Measurements from ENCODE around the gene MAP4K2. TPM values are rescaled to one million over a fixed set of nuclear protein-coding genes. Genes with fewer than 3 reads are reported as not detected.

MAP4K2 gene
- total and polyA plus RNA-seq, 2 of the 4 experiments (the other 2 are of a cell fraction), result 11.7 to 16.6 TPM

DNA sequence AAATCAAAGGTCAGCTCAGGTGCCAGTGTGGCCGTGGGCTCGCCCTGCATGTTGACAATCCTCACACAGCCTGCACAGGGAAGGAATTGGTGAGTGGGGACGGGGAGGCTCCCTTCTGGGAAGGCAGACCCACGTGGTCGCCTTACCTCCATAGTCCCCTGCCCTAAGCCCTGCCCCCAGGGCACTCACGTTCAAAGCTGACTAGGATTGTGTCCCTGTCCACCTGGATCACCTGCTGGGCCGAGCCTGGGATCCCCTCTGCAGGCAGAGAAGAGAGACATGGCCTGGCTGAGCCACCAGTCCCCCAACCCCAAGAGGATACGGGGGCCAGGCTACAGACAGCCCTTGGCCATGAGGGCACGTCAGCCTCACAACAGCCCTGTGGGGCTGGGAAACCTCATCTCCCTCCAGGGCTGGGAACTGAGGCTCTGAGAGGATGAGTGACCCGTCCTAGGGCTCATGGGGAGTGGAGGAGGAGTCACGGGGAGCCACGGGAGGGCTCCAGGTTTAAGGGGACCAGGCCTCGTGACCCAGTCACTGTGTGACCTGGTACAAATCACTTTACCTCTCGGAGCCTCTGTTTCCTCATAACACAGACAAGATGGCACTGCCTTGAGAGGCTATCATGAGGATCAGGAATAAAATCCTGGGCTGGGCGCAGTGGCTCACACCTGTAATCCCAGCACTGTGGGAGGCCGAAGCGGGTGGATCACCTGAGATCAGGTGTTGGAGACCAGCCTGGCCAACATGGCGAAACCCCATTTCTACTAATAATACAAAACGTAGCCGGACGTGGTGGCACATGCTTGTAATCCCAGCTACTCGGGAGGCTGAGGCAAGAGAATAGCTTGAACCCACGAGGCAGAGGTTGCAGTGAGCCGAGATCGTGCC, 12.6 kb downstream of the MAP4K2 start:
- intact Hi-C loops (cut with micrococcal nuclease) (no loop called here), in situ Hi-C loops (cut with MboI; ENCODE audit: low sequenced_read_pairs) (no loop called here), dilution Hi-C loops (cut with HindIII; ENCODE audit: low sequenced_read_pairs, unreplicated experiment) (no loop called here)
- POLR2A ChIA-PET (ENCODE audit: unreplicated experiment), result no interaction called here
- no peak overlapping the region for H2BK20ac ChIP-seq (ENCODE audit: low read depth, low read length)
- no peak overlapping the region for H3K4ac ChIP-seq (ENCODE audit: low read depth, low read length)
- no peaks in the 10 kb centered on the region for H4K20me1 ChIP-seq (ENCODE audit: insufficient read depth, low read length)
- no TSS peak for BruUV-seq (replicated peaks)
- H3K14ac ChIP-seq (replicated peaks; ENCODE audit: low read depth, low read length), result no peak overlapping the region
- no peak overlapping the region for H3K4me2 ChIP-seq (ENCODE audit: low read depth, low read length)
- H3K36me3 ChIP-seq (ENCODE audit: control insufficient read depth, insufficient read depth, low read length), result peaks cover 17% of the 10 kb centered on the region
- no peak overlapping the region for H3K9ac ChIP-seq (ENCODE audit: low read depth, low read length)
- no peaks in the 10 kb centered on the region for H3K79me1 ChIP-seq (ENCODE audit: low read depth in 1 of 2, low read length in 2 of 2)
- H3K4me3 ChIP-seq (ENCODE audit: insufficient read depth, low read depth, low read length), result no peak overlapping the region
- H3K18ac ChIP-seq (ENCODE audit: low read depth, low read length), result no peak overlapping the region
- H4K91ac ChIP-seq (ENCODE audit: insufficient read depth, low read depth, low read length), result no peak overlapping the region
- CTCF ChIA-PET, result interaction anchor here (0.8 to 1.2 kb wide), 2 partner anchors 9 to 60 kb away, joined by 3 read pairs; no protein-coding TSS in a partner anchor
- H2AK5ac ChIP-seq (ENCODE audit: low read depth, low read length), result no peak overlapping the region
- H2BK5ac ChIP-seq (ENCODE audit: low read depth, low read length, poor library complexity, severe bottlenecking), result no peak overlapping the region
- no peaks in the 10 kb centered on the region for H3K9me3 ChIP-seq (ENCODE audit: control insufficient read depth, insufficient read depth, low read length)
- TF ChIP-seq POLR2A (IDR thresholded peaks at IDR 0.05; ENCODE audit: low read depth, low read length), result no peak
- no peak for TF ChIP-seq RAD21 (IDR thresholded peaks at IDR 0.05; ENCODE audit: low read length)
- TF ChIP-seq NFE2L2 (IDR thresholded peaks at IDR 0.05; ENCODE audit: low read depth, low read length), result no peak
- TF ChIP-seq CEBPB (IDR thresholded peaks at IDR 0.05; ENCODE audit: low read depth, low read length), result no peak
- TF ChIP-seq, protein P1, sequence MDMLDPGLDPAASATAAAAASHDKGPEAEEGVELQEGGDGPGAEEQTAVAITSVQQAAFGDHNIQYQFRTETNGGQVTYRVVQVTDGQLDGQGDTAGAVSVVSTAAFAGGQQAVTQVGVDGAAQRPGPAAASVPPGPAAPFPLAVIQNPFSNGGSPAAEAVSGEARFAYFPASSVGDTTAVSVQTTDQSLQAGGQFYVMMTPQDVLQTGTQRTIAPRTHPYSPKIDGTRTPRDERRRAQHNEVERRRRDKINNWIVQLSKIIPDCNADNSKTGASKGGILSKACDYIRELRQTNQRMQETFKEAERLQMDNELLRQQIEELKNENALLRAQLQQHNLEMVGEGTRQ (IDR thresholded peaks at IDR 0.05; ENCODE audit: low read depth, low read length), result no peak
- no peak for TF ChIP-seq BHLHE40 (IDR thresholded peaks at IDR 0.05; ENCODE audit: low read depth, low read length)
- no peak for TF ChIP-seq RFX5 (IDR thresholded peaks at IDR 0.05; ENCODE audit: low read depth, low read length)
- no peak for TF ChIP-seq CHD1 (IDR thresholded peaks at IDR 0.05; ENCODE audit: low read depth, low read length)
- TF ChIP-seq RCOR1 (IDR thresholded peaks at IDR 0.05; ENCODE audit: insufficient replicate concordance, low read length), result no peak
- TF ChIP-seq MAFK (IDR thresholded peaks at IDR 0.05; ENCODE audit: low read depth, low read length), result no peak
- TF ChIP-seq FOS (IDR thresholded peaks at IDR 0.05; ENCODE audit: low read depth, low read length), result no peak
- no peak for TF ChIP-seq SMC3 (IDR thresholded peaks at IDR 0.05; ENCODE audit: low read depth, low read length)
- ATAC-seq (ENCODE audit: low read depth), result no peak
- no peaks in the 10 kb centered on the region for H3K4me1 ChIP-seq (ENCODE audit: control insufficient read depth, insufficient read depth, low read length)
- no peaks in the 10 kb centered on the region for H3K27me3 ChIP-seq (ENCODE audit: control insufficient read depth, insufficient read depth, low read length)
- 94% methylated on average over 5 of the region's 25 CpGs; no CpG with 5 or more reads in 1 of the 2 experiments for WGBS, 2 experiments (ENCODE audit: extremely low coverage in 2 of 2, insufficient read length in 1 of 2)
- no peak overlapping the region for H4K8ac ChIP-seq (ENCODE audit: low read depth in 2 of 2, low read length in 2 of 2)
- no peak overlapping the region for H2BK15ac ChIP-seq (ENCODE audit: low read depth, low read length)
- H3K56ac ChIP-seq (ENCODE audit: extremely low read depth, insufficient read depth, low read length), result no peak overlapping the region
- peak overlapping the region; percentile 65 for H2AK9ac ChIP-seq (replicated peaks; ENCODE audit: low read depth, low read length, poor library complexity)
- no peak overlapping the region for H3K27ac ChIP-seq (ENCODE audit: insufficient read depth, low read length)
- H4K5ac ChIP-seq (ENCODE audit: low read depth, low read length), result no peak overlapping the region
- H3K9me1 ChIP-seq (ENCODE audit: insufficient read depth, low read length), result no peaks in the 10 kb centered on the region
- no peak overlapping the region for H2AFZ ChIP-seq (replicated peaks; ENCODE audit: low read length, poor library complexity)
- no peak for DNase-seq
- H3K23ac ChIP-seq (ENCODE audit: low read depth, low read length), result no peak overlapping the region
- H2BK120ac ChIP-seq (ENCODE audit: low read depth, low read length), result no peak overlapping the region

All from IMR-90 (cell line).